H9 (cell line): ENCODE results near the gene FADS3. TPM values are rescaled to one million over a fixed set of nuclear protein-coding genes. Genes with fewer than 3 reads are reported as not detected.

Experiments used
- DNase-seq: peaks from one replicate; pipeline ENCODE4 v3.0.0-alpha.2; 2017
- H2AFZ ChIP-seq: one replicate; pipeline ENCODE4 v1.6.1; 2013; ENCODE audit warnings: mild to moderate bottlenecking, low read length, control low read depth, moderate library complexity
- H2AK5ac ChIP-seq: 2 replicates; pipeline ENCODE4 v1.6.1; 2013; ENCODE audit warnings: low read length, control low read depth, mixed read lengths; ENCODE audit not compliant: insufficient read length
- H2BK120ac ChIP-seq: one replicate; pipeline ENCODE4 v1.6.1; 2013; ENCODE audit warnings: low read depth, mild to moderate bottlenecking, low read length, control low read depth, inconsistent platforms; ENCODE audit not compliant: poor library complexity, severe bottlenecking
- H2BK12ac ChIP-seq: 2 replicates; pipeline ENCODE4 v1.6.1; 2013; ENCODE audit warnings: low read length, control low read depth, mixed read lengths, low read depth; ENCODE audit not compliant: insufficient read length
- H2BK15ac ChIP-seq: 2 replicates; pipeline ENCODE4 v1.6.1; 2013; ENCODE audit warnings: low read depth, low read length, control low read depth
- H2BK20ac ChIP-seq: one replicate; pipeline ENCODE4 v1.6.1; 2013; ENCODE audit warnings: low read depth, mild to moderate bottlenecking, low read length, control low read depth, inconsistent platforms; ENCODE audit not compliant: poor library complexity, severe bottlenecking
- H2BK5ac ChIP-seq: 2 replicates; pipeline ENCODE4 v1.6.1; 2013; ENCODE audit warnings: low read length, control low read depth, mixed read lengths; ENCODE audit not compliant: insufficient read length
- H3K14ac ChIP-seq: 2 replicates; pipeline ENCODE4 v1.6.1; 2013; ENCODE audit warnings: low read length, control low read depth; ENCODE audit not compliant: insufficient read depth
- H3K18ac ChIP-seq: 2 replicates; pipeline ENCODE4 v1.6.1; 2013; ENCODE audit warnings: low read depth, mild to moderate bottlenecking, mixed read lengths, low read length, control low read depth; ENCODE audit not compliant: insufficient read length
- H3K23ac ChIP-seq: 2 replicates; pipeline ENCODE4 v1.6.1; 2013; ENCODE audit warnings: low read length, control low read depth, mixed read lengths, low read depth; ENCODE audit not compliant: insufficient read length
- H3K23me2 ChIP-seq: 2 replicates; pipeline ENCODE4 v1.6.1; 2013; ENCODE audit warnings: low read depth, mild to moderate bottlenecking, mixed read lengths, low read length, control low read depth; ENCODE audit not compliant: insufficient read length, poor library complexity, severe bottlenecking
- H3K27ac ChIP-seq: 2 replicates; pipeline ENCODE4 v1.5.1; 2013; ENCODE audit warnings: low read length, control low read depth, mixed read lengths, low read depth; ENCODE audit not compliant: insufficient read length
- H3K27me3 ChIP-seq: 2 replicates; pipeline ENCODE4 v1.6.1; 2013; ENCODE audit warnings: low read length, control low read depth, inconsistent platforms; ENCODE audit not compliant: insufficient read depth
- H3K4ac ChIP-seq: 2 replicates; pipeline ENCODE4 v1.6.1; 2013; ENCODE audit warnings: low read depth, mild to moderate bottlenecking, control low read depth, inconsistent platforms, low read length, moderate library complexity
- H3K4me1 ChIP-seq: 2 replicates; pipeline ENCODE4 v1.6.1; 2013; ENCODE audit warnings: low read length, control low read depth, inconsistent platforms; ENCODE audit not compliant: insufficient read depth
- H3K4me2 ChIP-seq: 2 replicates; pipeline ENCODE4 v1.6.1; 2013; ENCODE audit warnings: low read length, control low read depth, mixed read lengths; ENCODE audit not compliant: insufficient read length, insufficient read depth
- H3K56ac ChIP-seq: 2 replicates; pipeline ENCODE4 v1.6.1; 2013; ENCODE audit warnings: low read depth, mild to moderate bottlenecking, mixed read lengths, low read length, control low read depth; ENCODE audit not compliant: insufficient read length
- H3K79me1 ChIP-seq: 2 replicates; pipeline ENCODE4 v1.6.1; 2013; ENCODE audit warnings: low read depth, mild to moderate bottlenecking, moderate library complexity, low read length, control low read depth, inconsistent platforms; ENCODE audit not compliant: insufficient read depth, poor library complexity, severe bottlenecking
- H3K79me2 ChIP-seq: 2 replicates; pipeline ENCODE4 v1.6.1; 2013; ENCODE audit warnings: low read length, control low read depth, inconsistent platforms; ENCODE audit not compliant: insufficient read depth
- H3K9ac ChIP-seq: 2 replicates; pipeline ENCODE4 v1.6.1; 2013; ENCODE audit warnings: low read length, control low read depth, mixed read lengths; ENCODE audit not compliant: insufficient read length; ENCODE audit errors: extremely low read depth
- H3K9me3 ChIP-seq: one replicate; pipeline ENCODE4 v1.6.1; 2013; ENCODE audit warnings: low read depth, low read length, inconsistent platforms; ENCODE audit not compliant: control insufficient read depth
- H3T11ph ChIP-seq: one replicate; pipeline ENCODE4 v1.6.1; 2013; ENCODE audit warnings: mild to moderate bottlenecking, low read length, control low read depth, inconsistent platforms
- H4K20me1 ChIP-seq: one replicate; pipeline ENCODE4 v1.6.1; 2013; ENCODE audit not compliant: control insufficient read depth, insufficient read length, insufficient read depth
- H4K5ac ChIP-seq: 2 replicates; pipeline ENCODE4 v1.6.1; 2013; ENCODE audit warnings: low read depth, mild to moderate bottlenecking, mixed read lengths, low read length, control low read depth; ENCODE audit not compliant: insufficient read length
- H4K8ac ChIP-seq: replicated peaks from 2 replicates; pipeline ENCODE4 v1.6.1; 2013; ENCODE audit warnings: low read length, control low read depth, mixed read lengths, low read depth; ENCODE audit not compliant: insufficient read length
- H4K91ac ChIP-seq: 2 replicates; pipeline ENCODE4 v1.6.1; 2013; ENCODE audit warnings: low read depth, mild to moderate bottlenecking, moderate library complexity, mixed read lengths, low read length, control low read depth; ENCODE audit not compliant: insufficient read length
- H3K27ac Mint-ChIP-seq, 3 experiments: 2 replicates in 2 of 3; 3 replicates in 1 of 3; pipeline ENCODE4 v1.8.0; 2020 to 2021; ENCODE audit warnings: mixed read lengths in 3 of 3, mild to moderate bottlenecking in 1 of 3, moderate library complexity in 1 of 3
- H3K27me3 Mint-ChIP-seq: 2 replicates; pipeline ENCODE4 v1.8.0; 2021; ENCODE audit warnings: low read depth, mild to moderate bottlenecking, moderate library complexity, mixed read lengths
- H3K36me3 Mint-ChIP-seq, 3 experiments: 2 replicates in 2 of 3; 3 replicates in 1 of 3; pipeline ENCODE4 v1.8.0; 2020 to 2021; ENCODE audit warnings: low read depth in 3 of 3, mixed read lengths in 3 of 3; ENCODE audit not compliant: insufficient read depth in 1 of 3
- H3K4me1 Mint-ChIP-seq, 2 experiments: 2 replicates each; pipeline ENCODE4 v1.8.0; 2020; ENCODE audit warnings: mixed read lengths in 2 of 2
- H3K4me3 Mint-ChIP-seq, 2 experiments: 2 replicates in 1 of 2; 3 replicates in 1 of 2; pipeline ENCODE4 v1.8.0; 2020 to 2021; ENCODE audit warnings: mild to moderate bottlenecking in 2 of 2, mixed read lengths in 2 of 2, moderate library complexity in 1 of 2
- H3K9me3 Mint-ChIP-seq, 2 experiments: 2 replicates in 1 of 2; 3 replicates in 1 of 2; pipeline ENCODE4 v1.8.0; 2020; ENCODE audit warnings: mild to moderate bottlenecking in 2 of 2, mixed read lengths in 2 of 2, moderate library complexity in 1 of 2
- CTCF ChIP-seq: fragments of 200-600 bp; sonication (generic); conservative IDR thresholded peaks from 3 replicates; pipeline ENCODE4 v1.8.0; 2021; ENCODE audit warnings: antibody characterized with exemption, mild to moderate bottlenecking
- WGBS: extraction: QIAGEN DNeasy Blood & Tissue Kit; methylation state at CpG from one replicate; pipeline ENCODE4 v1.1.7; 2013; ENCODE audit warnings: missing lambda C conversion rate, low lambda C conversion rate, mixed read lengths; ENCODE audit not compliant: insufficient read length; ENCODE audit errors: extremely low coverage; 5-methylcytosine and 5-hydroxymethylcytosine counted together
- total RNA-seq: library from RNA; stranded (reverse); gene quantifications from 2 replicates; pipeline ENCODE4 v1.2.1, GENCODE V29; 2021

Gene FADS3
- total RNA-seq, 1 experiment from 2014 or later, result 34.9 TPM

GRCh38 chr11:61848631-61849030 is 42.7 kb downstream of the FADS3 start:
- no peaks in the 10 kb centered on the region for H3K4me1 ChIP-seq
- no peak overlapping the region for H2BK15ac ChIP-seq
- Mint-ChIP-seq H3K4me3 (no peak overlapping the region), H3K27ac (0 out of 7 replicates have a peak overlapping the region, but pooled peaks of 1 of the 3 experiments have one; percentile 53), H3K9me3 (no peaks in the 10 kb centered on the region), H3K4me1 (peaks cover 0 to 6% of the 10 kb centered on the region in 2 experiments; a peak in 3 of 4 replicates), H3K27me3 (no peaks in the 10 kb centered on the region), H3K36me3 (peaks cover 64 to 92% (median 90%) of the 10 kb centered on the region in 3 experiments)
- no peak overlapping the region for H3K4me2 ChIP-seq
- H3K4ac ChIP-seq, result no peak overlapping the region
- H2AK5ac ChIP-seq, result no peak overlapping the region
- no peak overlapping the region for H2BK120ac ChIP-seq
- no peak overlapping the region for H4K8ac ChIP-seq
- no peak overlapping the region for H4K91ac ChIP-seq
- H3T11ph ChIP-seq, result no peak overlapping the region
- TF ChIP-seq CTCF, result no peak
- H3K27ac ChIP-seq, result no peak overlapping the region
- H3K14ac ChIP-seq, result no peak overlapping the region
- no peak overlapping the region for H2BK12ac ChIP-seq
- H4K20me1 ChIP-seq, result no peaks in the 10 kb centered on the region
- H3K9ac ChIP-seq, result no peak overlapping the region
- no peaks in the 10 kb centered on the region for H3K23me2 ChIP-seq
- H3K79me1 ChIP-seq, result no peaks in the 10 kb centered on the region
- no peak for DNase-seq
- H3K56ac ChIP-seq, result no peak overlapping the region
- H3K9me3 ChIP-seq, result no peaks in the 10 kb centered on the region
- no peak overlapping the region for H3K18ac ChIP-seq
- H3K27me3 ChIP-seq, result no peaks in the 10 kb centered on the region
- H4K5ac ChIP-seq, result no peak overlapping the region
- no CpG with 5 or more reads among the region's 9 CpGs for WGBS
- H2BK20ac ChIP-seq, result no peak overlapping the region
- H3K79me2 ChIP-seq, result no peaks in the 10 kb centered on the region; the same call in 1 of the 2 replicates
- no peak overlapping the region for H3K23ac ChIP-seq
- H2AFZ ChIP-seq, result no peak overlapping the region
- H2BK5ac ChIP-seq, result no peak overlapping the region
